DMS53 (cell line): Measurements from ENCODE around the gene CAD.
A peak's percentile ranks its signal among the peaks of the same experiment; 100 is the strongest.

Source experiments
- DNase-seq: peaks from one replicate; lab custom pipeline; 2025; lab: John Stamatoyannopoulos, UW

The CAD gene

GRCh38 chr2:27281442-27281841, 64.3 kb downstream of the CAD start:
- DNase-seq = no peak

- DNase-seq = no peak
Observed at GRCh38 chr2:27281855-27282559, 64.8 kb downstream of the CAD start, which contains the start of gene TRIM54. Gene TRIM54, plus strand, starts transcription at chr2:27282429. Its CDS starts 303 bp downstream, at chr2:27282732.

GRCh38 chr2:27282892-27283291, 65.7 kb downstream of the CAD start:
- peak; percentile 39 for DNase-seq

- DNase-seq = no peak
Observed at GRCh38 chr2:27284996-27285395, 67.8 kb downstream of the CAD start.

- no peak for DNase-seq
Observed at GRCh38 chr2:27285481-27285880, 68.3 kb downstream of the CAD start.

- no peak for DNase-seq
Observed at GRCh38 chr2:27288610-27289009, 71.4 kb downstream of the CAD start.

GRCh38 chr2:27290549-27290948, 73.4 kb downstream of the CAD start:
- no peak for DNase-seq

GRCh38 chr2:27291865-27292264, 74.7 kb downstream of the CAD start:
- peak; percentile 19 for DNase-seq
